NCI-H146 treated with DMSO at 0.1 percent for 48 hours (cell line): ENCODE results near the gene AMBP.
"Not testable (repeated sequence)": the region's sequence is repeated elsewhere in the genome, so short reads cannot be mapped to it uniquely, and the experiment has no call there.

Experiments
- DNase-seq: peaks from one replicate; lab custom pipeline; 2025; ENCODE audit not compliant: unreplicated experiment; lab: John Stamatoyannopoulos, UW

AMBP gene

GRCh38 chr9:114053246-114054005, 24.7 kb downstream of the AMBP start:
- no peak for DNase-seq

- DNase-seq = no peak
Observed at GRCh38 chr9:114051706-114052105, 26.4 kb downstream of the AMBP start.

GRCh38 chr9:114051281-114051680, 26.8 kb downstream of the AMBP start:
- no peak for DNase-seq

GRCh38 chr9:114050646-114051045, 27.5 kb downstream of the AMBP start:
- DNase-seq = no peak

GRCh38 chr9:114050226-114050568, 27.9 kb downstream of the AMBP start:
- no peak for DNase-seq

- DNase-seq = no peak
Observed at GRCh38 chr9:114049441-114050225, 28.5 kb downstream of the AMBP start.

- DNase-seq = no peak
Observed at GRCh38 chr9:114048533-114049415, 29.3 kb downstream of the AMBP start.

GRCh38 chr9:114047717-114048116, 30.4 kb downstream of the AMBP start:
- no peak for DNase-seq

GRCh38 chr9:114046875-114047274, 31.2 kb downstream of the AMBP start:
- no peak for DNase-seq

- DNase-seq = no peak
Observed at GRCh38 chr9:114046237-114046755, 31.8 kb downstream of the AMBP start.

- DNase-seq = not testable (repeated sequence)
Observed at GRCh38 chr9:114043660-114044059, 34.4 kb downstream of the AMBP start.

- no peak for DNase-seq
Observed at GRCh38 chr9:114039484-114039883, 38.6 kb downstream of the AMBP start.

GRCh38 chr9:114038724-114039313, 39.3 kb downstream of the AMBP start:
- no peak for DNase-seq

- DNase-seq = no peak
Observed at GRCh38 chr9:114037961-114038723, 40.0 kb downstream of the AMBP start.

GRCh38 chr9:114037249-114037648, 40.9 kb downstream of the AMBP start:
- no peak for DNase-seq

GRCh38 chr9:114035845-114036801, 42.0 kb downstream of the AMBP start:
- DNase-seq = no peak

- no peak for DNase-seq
Observed at GRCh38 chr9:114035221-114035844, 42.8 kb downstream of the AMBP start.

- DNase-seq = no peak
Observed at GRCh38 chr9:114034661-114035062, 43.4 kb downstream of the AMBP start.

GRCh38 chr9:114034196-114034595, 43.9 kb downstream of the AMBP start:
- DNase-seq = no peak
